GM12872 (cell line): ENCODE measurements around the gene UBE2G2.

Source experiments
- TF ChIP-seq, protein P1 (sequence below): IDR thresholded peaks from 3 replicates; pipeline ENCODE4 v1.5.1; 2011; ENCODE audit warnings: low read depth, mild to moderate bottlenecking, low read length, moderate library complexity; ENCODE audit not compliant: insufficient read depth

Gene UBE2G2

DNA sequence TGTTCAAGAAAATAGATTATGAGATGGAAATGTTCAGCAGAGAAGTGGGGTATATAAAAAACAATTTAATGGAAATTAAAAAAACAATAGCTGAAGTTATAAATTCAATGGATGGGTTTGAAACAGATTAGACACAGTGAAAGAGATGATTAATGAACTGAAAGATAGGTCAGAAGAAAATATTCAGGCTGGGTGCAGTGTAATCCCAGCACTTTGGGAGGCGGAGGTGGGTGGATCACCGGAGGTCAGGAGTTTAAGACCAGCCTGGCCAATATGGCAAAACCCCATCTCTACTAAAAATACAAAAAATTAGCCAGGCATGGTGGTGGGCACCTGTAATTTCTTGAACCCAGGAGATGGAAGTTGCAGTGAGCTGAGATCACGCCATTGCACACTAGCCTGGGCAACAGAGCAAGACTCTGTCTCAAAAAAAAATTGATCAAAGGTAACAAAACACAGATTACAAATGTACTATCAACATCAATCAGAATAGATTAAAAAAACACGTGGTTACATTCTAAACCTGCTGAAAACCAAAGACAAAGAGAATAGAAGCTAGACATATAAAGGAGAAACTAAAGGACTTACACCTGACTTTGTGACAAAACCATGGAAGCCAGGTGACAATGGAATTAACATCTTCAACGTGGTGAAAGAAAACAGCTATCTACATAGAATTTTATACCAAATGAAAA, 21.0 kb upstream of the UBE2G2 start:
- TF ChIP-seq, protein P1, sequence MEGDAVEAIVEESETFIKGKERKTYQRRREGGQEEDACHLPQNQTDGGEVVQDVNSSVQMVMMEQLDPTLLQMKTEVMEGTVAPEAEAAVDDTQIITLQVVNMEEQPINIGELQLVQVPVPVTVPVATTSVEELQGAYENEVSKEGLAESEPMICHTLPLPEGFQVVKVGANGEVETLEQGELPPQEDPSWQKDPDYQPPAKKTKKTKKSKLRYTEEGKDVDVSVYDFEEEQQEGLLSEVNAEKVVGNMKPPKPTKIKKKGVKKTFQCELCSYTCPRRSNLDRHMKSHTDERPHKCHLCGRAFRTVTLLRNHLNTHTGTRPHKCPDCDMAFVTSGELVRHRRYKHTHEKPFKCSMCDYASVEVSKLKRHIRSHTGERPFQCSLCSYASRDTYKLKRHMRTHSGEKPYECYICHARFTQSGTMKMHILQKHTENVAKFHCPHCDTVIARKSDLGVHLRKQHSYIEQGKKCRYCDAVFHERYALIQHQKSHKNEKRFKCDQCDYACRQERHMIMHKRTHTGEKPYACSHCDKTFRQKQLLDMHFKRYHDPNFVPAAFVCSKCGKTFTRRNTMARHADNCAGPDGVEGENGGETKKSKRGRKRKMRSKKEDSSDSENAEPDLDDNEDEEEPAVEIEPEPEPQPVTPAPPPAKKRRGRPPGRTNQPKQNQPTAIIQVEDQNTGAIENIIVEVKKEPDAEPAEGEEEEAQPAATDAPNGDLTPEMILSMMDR, result no peak

DNA sequence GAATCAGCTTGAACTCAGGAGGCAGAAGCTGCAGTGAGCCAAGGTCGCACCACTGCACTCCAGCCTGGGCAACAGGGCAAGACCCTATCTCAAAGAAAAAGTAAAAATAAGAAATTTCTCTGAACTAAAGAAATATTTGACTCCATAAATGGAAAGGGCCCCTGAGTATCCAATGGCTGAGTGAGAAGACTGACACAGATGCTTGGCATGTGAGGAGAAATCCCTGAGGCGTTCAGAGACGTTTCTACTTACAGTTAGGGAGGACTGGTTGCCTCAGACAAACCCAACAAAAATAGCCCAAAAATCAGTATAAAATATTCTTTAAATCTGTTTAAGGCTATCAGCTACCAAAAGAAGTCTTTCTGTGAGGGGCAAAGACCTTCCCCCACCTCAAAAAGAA, 19.2 kb upstream of the UBE2G2 start:
- TF ChIP-seq, protein P1, result no peak

DNA sequence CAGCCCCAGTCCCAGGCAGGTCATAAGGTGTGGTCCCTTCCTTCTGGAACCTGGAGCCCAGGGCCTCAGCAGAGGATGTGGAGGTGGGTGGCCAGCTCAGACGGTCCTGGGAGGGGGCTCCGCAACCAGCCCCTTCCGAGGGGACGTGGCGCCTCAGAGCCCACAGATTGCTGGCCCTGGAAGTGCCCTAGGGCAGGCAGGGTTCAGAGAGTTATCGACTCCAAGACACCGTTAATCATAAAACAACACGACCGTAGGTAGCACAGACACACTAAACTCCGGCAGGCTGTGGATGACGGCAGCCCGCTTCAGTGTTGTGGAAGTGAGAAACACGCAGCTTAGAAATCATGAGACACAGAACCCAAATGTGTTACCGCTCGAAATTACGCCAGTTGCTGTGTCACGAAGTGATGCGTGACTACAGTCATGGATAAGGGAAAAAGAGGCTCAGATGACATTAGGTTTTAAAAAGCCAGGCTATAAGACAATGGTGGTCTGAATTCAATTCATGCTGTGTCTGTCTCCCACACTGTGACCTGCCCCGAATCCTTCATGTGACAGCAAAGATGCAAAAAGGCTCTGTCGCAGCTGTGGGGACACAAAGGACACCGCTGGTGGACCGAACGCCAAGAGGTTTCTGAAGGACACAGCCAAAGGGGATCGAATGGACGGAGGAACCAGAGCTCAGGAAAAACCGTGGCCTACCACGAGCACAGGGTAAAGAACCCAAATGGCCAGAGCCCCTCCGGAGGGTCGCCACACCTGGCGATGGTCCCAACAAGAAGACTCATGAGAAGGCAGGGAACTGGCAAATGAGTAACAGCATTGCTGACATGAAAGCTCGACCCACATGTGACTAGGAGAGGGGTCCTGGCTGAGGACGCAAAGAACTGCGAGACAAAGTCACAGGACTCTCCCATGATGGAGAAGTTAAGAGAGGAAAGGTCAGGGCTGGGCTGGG, 17.9 kb upstream of the UBE2G2 start:
- TF ChIP-seq, protein P1, result no peak

DNA sequence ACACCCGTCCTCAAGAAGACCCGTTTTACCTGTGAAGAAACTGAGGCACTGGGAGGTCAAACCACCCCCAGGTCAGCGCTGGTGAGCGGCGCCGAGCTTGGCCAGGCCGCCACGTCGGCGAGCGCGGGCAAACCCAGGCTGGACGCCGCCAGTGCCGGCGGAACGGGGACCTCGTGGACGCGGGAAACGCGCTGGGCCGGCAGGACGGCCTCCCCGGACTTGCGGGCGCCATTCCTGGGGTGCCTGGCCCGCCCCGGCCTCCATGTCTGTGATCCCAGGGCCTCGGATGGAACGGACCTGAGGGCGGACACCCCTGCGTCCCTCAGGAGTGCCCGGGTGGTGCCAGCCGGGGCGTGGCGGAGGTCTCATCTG, 17.0 kb upstream of the UBE2G2 start:
- TF ChIP-seq, protein P1, result no peak

DNA sequence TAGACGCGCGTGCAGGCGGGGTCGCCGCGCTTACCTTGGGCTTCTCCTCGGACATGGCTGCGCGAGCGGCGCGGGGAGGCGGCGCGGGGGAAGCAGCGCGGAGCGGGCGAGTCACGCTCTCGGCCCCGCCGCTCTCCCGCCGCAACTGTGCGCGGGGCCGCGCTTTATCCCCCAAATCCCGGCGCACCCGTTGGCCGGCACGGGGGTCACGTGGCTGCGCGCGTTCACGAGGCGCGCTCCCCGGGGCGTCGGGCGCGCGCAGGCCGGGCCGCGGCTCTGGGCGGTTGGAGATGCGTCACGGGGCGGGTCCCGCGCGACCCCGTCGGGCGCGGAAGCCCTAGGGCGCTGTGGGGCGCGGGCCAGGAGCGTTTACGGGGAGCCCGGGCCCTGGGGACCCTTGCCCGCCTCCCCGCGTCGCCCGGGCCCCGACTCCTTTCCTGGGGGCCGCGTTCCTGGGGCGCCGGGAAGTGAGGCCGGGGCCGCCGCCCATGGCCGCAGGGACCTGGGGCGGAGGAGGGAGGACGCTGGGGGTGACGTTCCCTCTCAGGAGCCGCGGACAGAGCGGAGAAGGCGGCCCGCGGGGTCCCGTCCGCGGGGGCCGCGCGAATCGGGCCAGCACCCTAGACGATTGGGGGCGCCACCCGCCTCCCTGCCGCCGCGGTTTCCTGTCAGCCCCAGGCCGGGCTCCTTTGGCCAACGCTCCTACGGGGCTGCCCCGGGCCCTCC, 16.5 kb upstream of the UBE2G2 start, which contains the start of gene SUMO3:
Gene SUMO3, minus strand, starts transcription at position 149 of the 726 bp plus-strand sequence. Its CDS starts 94 bp downstream, at position 55.
- TF ChIP-seq, protein P1, result no peak

DNA sequence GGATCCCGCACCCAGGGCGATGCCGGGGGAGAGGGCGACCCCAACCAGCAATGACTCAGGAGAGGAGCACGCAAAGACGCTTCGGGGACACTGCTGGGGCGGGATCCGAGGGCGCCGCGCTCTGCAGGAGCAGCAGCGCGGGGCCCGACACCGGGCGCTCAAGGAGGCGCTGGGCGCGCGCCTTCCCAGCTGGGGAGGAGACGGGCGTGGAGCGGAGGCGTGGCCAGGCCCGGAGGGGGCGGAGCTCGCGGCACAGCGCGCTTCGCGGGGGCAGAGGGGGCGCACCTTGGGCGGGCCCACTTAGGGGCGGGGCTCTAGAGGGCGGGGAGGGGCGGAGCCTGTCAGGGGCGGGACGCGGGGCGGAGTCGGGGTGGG, 15.9 kb upstream of the UBE2G2 start:
- TF ChIP-seq, protein P1, result no peak
